GM18505 (cell line): ENCODE data around the gene SPON1.
A peak's percentile ranks its signal among the peaks of the same experiment; 100 is the strongest.
"Not testable (repeated sequence)": the region's sequence is repeated elsewhere in the genome, so short reads cannot be mapped to it uniquely, and the experiment has no call there.

ENCODE experiments used
- ATAC-seq: cut with Tn5 transposase; IDR thresholded peaks from one replicate; pipeline ENCODE4 v1.9.1; 2021; ENCODE audit not compliant: unreplicated experiment
- POLR2A ChIP-seq: IDR thresholded peaks from 4 replicates; pipeline ENCODE4 v1.6.1; 2011; ENCODE audit warnings: borderline replicate concordance; ENCODE audit not compliant: insufficient read depth, insufficient read length; ENCODE audit errors: extremely low read depth

Gene SPON1

DNA sequence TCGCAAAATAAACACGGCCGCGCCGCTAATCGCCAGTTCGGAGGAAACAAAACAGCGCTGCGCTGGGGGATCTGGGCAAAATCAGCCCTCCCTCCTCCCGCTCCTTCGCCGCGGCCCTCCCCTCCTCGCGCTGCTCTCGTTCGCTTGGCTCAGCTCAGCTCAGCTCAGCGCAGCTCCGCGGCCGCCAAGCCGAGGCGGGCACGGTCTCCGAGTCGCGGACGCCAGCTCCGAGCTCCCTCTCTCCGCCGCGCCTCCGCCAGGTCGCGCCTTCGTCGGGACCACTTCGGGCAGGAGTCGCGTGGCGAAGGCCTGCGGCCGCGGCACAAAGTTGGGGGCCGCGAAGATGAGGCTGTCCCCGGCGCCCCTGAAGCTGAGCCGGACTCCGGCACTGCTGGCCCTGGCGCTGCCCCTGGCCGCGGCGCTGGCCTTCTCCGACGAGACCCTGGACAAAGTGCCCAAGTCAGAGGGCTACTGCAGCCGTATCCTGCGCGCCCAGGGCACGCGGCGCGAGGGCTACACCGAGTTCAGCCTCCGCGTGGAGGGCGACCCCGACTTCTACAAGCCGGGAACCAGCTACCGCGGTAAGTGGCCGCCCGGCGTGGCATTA is at the start of gene SPON1:
TSS of gene SPON1 (plus strand) at position 162 of the 607 bp plus-strand sequence. CDS start at position 344, 182 bp downstream.
- ATAC-seq: no peak
- no peak for TF ChIP-seq POLR2A

DNA sequence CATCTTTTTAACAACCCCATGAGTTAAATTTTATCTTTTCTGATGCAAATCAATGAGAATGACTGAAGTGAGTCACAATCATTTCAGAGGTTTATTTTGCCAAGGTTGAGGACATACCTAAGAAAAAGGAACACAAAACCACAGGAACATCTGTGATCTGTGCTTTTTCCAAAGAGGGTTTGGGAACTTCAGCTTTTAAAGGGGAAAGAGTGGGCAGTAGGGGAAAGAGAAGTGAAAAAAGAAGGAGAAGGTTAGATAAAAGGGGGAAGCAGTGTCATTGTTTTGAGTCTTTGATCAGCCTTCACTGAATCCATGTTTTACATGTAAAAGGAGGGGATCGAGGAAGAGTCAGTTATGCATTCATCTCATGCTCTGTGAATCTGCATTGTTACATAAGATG is 45.3 kb upstream of the SPON1 start:
- TF ChIP-seq POLR2A: no peak

GRCh38 chr11:13917904-13918303 is 44.6 kb upstream of the SPON1 start:
- ATAC-seq: no peak
- no peak for TF ChIP-seq POLR2A

More for the DNA sequence above, 45.3 kb upstream of the SPON1 start:
- no peak for ATAC-seq

GRCh38 chr11:13920756-13921155 is 41.8 kb upstream of the SPON1 start:
- no peak for ATAC-seq
- no peak for TF ChIP-seq POLR2A

DNA sequence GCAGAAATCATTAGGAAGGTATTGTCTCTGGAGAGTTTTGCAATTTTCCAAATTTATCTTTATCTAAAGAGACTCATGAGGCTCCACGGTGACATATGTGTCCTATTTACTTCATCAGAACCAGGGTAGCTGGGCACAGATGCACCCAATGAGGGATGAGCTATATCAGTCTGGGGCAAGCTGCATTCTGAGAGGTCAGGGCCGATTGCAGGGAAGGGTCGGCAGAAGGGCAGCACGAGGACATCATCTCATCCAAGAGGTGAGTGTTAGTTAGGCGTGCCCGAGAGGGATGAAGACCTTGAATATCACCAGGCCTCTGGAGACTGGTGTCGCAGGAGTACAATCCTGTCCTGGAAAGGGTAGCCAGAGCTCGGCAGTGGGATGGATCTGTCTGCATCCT is 41.0 kb upstream of the SPON1 start:
- no peak for TF ChIP-seq POLR2A
- ATAC-seq: no peak

GRCh38 chr11:13923182-13923581 is 39.3 kb upstream of the SPON1 start:
- no peak for ATAC-seq
- TF ChIP-seq POLR2A: no peak

DNA sequence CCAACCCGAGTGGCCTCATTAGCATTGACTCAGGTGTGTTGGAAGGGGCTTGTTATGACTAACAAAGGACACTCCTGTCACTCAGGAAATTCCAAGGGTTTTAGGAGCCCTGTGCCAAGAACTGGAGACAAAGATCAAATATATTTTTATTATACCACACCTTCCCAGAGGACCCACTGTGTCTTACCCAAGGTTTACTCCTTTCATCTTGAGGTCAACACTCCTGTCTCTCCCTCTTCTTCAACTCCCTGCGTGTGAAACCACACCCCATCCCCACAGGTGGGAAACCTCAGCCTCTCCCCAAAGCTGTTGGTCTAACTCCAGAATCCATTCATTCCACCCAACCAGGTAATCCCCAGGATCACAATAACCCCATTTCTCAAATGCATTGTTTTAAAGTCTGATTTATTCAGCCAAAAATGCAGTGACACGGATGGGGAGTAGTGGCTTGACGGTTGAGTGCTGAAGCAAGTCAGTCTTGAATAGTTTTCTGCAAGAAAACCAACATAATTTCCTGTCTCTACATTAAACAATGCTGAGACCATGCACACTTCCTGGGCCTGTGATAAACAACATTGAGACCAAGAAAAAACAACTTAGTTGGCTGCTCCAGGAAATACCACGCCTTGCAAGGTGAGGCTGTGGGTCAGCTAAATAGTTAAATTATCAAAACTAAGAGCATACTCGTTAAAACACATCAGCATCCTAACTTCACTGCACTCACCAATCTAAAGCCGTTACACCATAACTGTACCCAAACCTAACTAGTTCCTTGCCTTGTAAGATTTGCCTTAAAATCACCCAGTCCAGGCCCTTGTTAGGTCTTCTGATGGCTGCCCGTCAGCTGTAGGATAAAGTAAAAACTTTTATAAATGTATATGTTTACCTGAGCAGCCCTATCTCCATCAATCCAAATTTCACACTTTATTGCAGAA is 38.5 kb upstream of the SPON1 start:
- TF ChIP-seq POLR2A: no peak
- ATAC-seq: peak; percentile 77

DNA sequence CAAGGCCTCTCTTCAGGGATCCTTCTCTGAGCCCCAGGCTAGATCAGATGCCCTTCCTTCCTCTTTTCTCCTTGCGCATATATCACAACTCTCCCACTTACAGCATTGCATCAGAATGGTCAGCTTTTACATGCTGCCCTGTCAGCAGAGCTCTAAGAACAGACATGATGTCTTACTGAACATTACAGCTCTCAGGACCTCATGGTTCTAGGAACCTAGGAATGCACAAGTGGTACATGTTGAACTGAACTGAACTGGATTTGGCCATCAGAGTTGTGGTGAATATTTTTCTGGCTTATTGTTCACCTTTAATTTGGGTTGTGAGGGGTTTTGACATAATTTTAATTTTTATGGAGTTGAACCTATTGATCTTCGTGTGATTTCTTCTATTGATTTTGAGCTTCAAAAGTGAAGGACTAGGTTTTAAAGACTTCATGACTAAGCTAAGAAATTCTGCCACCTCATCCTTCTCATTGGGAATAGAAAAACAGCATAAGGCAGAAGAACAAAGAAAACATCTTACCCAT is 37.7 kb upstream of the SPON1 start:
- no peak for TF ChIP-seq POLR2A
- ATAC-seq: no peak

DNA sequence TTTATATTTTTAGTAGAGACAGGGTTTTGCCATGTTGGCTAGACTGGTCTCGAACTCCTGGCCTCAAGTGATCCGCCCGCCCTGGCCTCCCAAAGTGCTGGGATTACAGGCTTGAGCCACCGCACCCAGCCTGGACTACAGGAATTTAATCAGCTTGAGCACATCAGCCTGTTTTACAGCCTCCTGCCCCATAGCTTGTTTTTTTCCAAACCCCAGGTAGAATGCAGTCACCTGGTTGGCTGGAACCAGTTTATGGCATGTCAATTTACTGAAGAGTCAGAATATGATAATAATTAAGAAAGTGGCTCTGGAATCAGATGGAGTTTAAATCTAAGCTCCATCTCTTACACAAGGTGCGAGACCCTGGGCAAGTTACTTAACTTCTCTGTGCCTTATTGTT is 36.2 kb upstream of the SPON1 start:
- ATAC-seq: not testable (repeated sequence)

GRCh38 chr11:13926981-13927380 is 35.5 kb upstream of the SPON1 start:
- no peak for ATAC-seq
- TF ChIP-seq POLR2A: no peak

DNA sequence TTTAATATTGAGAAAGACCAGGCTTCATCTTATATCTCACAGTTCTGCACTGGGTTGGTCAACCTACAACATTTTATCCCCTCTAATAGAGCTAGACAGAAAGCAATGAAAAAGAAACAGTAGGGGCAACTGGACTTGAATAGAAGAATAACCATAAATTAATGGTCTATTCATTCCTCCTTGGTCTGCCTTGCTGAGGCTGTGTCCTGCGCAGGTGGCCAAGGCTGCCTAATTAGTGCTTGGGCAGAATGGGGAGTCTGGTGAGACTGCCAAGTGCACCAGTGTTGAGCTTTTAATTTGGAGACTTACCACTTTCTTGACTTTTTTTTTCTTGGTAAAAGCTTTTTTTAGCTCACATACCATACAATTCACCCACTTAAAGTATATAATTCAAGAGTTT is 35.0 kb upstream of the SPON1 start:
- no peak for TF ChIP-seq POLR2A
- no peak for ATAC-seq

DNA sequence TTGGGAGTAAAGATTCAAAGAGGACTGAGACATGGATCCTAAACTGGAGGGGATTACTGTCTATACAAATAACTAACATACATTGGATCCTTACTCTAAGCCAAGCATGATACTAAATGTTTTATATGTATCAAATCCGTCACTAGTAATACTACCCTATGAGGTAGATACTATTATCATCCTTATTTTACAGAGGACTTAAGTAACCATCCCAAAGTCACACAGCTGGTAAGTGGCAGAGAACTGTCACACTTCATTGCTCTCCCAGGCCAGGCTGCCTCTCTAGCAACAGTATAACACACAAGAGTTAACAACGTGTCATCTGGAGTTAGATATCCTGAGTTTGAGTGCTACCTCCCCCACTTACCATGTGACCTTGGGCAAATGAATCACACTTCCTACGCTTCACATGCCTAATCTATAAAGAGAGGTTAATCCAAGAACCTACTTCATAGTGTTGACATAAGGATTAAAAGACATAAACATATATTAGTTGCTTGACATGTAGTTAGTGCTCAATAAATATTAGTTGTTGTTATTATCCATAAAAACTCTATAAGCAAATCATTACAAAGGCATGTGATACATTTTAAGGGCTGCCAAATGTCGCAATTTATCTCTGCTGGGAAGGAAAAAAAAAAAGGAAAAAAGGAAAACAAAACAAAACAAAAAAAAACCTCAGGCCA is 33.8 kb upstream of the SPON1 start:
- ATAC-seq: no peak
- no peak for TF ChIP-seq POLR2A

DNA sequence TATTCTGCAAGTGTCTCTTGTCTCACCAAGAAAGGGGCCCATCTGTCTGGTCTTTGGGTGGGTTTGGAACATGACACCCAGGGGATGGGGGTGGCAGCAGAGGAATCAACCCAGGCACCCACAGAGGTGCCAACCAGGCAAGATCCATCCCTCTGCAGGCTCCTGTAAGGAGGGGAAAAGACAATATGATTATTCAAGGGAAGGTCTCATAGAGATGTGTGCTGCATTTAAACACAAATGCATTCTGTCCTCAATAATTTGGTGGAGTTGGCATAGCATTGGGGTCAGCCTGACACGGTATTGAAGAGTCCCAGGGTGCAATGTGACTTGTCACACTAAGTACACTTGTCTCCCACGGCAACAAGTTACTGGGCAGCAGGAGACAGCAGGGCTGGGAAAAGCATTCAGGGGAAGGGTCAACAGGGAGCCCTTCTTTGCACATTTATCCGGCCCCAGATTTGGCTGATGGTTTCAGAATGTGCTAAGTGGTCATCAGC is 33.1 kb upstream of the SPON1 start:
- TF ChIP-seq POLR2A: no peak
- ATAC-seq: no peak

- ATAC-seq: no peak
- no peak for TF ChIP-seq POLR2A
These were observed 31.2 kb upstream of the SPON1 start for GRCh38 chr11:13931356-13931755.

DNA sequence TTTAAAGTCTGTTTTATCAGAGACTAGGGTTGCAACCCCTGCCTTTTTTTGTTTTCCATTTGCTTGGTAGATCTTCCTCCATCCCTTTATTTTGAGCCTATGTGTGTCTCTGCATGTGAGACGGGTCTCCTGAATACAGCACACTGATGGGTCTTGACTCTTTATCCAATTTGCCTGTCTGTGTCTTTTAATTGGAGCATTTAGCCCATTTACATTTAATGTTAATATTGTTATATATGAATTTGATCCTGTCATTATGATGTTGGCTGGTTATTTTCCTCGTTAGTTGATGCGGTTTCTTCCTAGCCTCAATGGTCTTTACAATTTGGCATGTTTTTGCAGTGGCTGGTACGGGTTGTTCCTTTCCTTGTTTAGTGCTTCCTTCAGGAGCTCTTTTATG is 25.4 kb upstream of the SPON1 start:
- not testable (repeated sequence) for ATAC-seq

DNA sequence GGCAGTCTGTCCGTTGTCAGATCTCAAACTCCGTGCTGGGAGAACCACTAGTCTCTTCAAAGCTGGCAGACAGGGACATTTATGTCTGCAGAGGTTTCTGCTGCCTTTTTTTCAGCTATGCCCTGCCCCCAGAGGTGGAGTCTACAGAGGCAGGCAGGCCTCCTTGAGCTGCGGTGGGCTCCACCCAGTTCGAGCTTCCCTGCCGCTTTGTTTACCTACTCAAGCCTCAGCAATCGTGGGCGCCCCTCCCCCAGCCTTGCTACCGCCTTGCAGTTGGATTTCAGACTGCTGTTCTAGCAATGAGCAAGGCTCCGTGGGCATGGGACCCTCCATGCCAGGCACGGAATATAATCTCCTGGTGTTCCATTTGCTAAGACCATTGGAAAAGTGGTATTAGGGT is 23.7 kb upstream of the SPON1 start:
- not testable (repeated sequence) for ATAC-seq
